PC-9 (cell line): Measurements from ENCODE around the gene APOLD1.

Experiments
- CTCF ChIP-seq: fragments of 200-600 bp; sonication (generic); conservative IDR thresholded peaks from 2 replicates; pipeline ENCODE4 v1.6.1; 2017; ENCODE audit warnings: mixed run types, antibody characterized with exemption, mild to moderate bottlenecking, moderate library complexity
- EZH2 ChIP-seq: fragments of 200-600 bp; sonication (generic); IDR thresholded peaks from 2 replicates; pipeline ENCODE4 v1.8.0; 2017; ENCODE audit warnings: antibody characterized with exemption, low read depth

DNA sequence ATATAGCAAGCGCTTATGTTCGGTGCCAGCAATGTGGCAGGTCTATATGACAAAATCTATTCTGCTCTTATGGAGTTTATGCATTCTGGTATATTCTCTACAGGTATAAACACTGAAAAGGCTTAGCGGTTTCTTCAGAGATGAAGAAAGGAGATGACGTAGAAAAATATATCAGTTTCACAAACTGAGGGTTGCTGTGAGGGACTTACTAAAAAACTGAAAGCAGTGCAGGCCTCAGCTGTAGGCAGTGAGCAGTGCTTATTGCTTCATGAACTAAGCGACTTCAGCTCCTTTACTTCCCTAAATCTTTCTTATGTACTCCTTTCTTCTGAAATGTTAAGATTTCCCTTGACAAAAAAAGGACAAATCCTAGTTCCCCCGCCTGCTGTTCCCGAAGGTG is 32.2 kb downstream of the APOLD1 start:
- no peak for TF ChIP-seq EZH2
- TF ChIP-seq CTCF = no peak
